GM12892 (cell line): Measurements from ENCODE around the gene REXO5.
"Not testable (repeated sequence)": the region's sequence is repeated elsewhere in the genome, so short reads cannot be mapped to it uniquely, and the experiment has no call there.

ENCODE experiments used
- DNase-seq: peaks from one replicate; pipeline ENCODE4 v3.0.0; 2011; ENCODE audit not compliant: insufficient read length
- FAIRE-seq: peaks from 2 replicates; lab custom pipeline; 2011; peaks lifted over from hg19 to GRCh38; lab: Jason Lieb, UNC
- POLR2A ChIP-seq: IDR thresholded peaks from 2 replicates; pipeline ENCODE4 v1.6.1; 2011; ENCODE audit warnings: low read depth, low read length, control low read depth
- POLR2AphosphoS5 ChIP-seq: IDR thresholded peaks from 2 replicates; pipeline ENCODE4 v1.6.1; 2011; ENCODE audit warnings: low read depth, low read length, control low read depth
- TAF1 ChIP-seq: IDR thresholded peaks from 2 replicates; pipeline ENCODE4 v1.6.1; 2011; ENCODE audit warnings: low read depth, mild to moderate bottlenecking, control low read depth, low read length, borderline replicate concordance

REXO5 gene

DNA sequence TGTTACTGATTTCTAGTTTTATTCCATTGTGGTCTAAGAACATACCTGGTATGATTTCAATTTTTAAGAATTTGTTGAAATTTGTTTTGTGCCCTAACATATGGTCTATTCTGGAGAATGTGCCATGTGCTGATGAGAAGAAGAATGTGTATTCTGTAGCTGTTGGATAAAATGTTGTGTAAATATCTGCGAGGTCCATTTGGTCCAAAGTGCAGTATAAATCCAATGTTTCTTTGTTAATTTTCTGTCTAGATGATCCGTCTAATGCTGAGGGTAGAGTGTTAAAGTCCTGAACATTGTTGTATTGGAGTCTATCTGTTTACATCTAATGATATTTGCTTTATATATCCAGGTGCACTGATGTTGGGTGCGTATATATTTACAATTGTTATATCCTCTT lies 32.6 kb upstream of the REXO5 start:
- TF ChIP-seq POLR2A, result no peak
- TF ChIP-seq POLR2AphosphoS5, result no peak
- no peak for TF ChIP-seq TAF1
- FAIRE-seq (no peak), DNase-seq (no peak)

DNA sequence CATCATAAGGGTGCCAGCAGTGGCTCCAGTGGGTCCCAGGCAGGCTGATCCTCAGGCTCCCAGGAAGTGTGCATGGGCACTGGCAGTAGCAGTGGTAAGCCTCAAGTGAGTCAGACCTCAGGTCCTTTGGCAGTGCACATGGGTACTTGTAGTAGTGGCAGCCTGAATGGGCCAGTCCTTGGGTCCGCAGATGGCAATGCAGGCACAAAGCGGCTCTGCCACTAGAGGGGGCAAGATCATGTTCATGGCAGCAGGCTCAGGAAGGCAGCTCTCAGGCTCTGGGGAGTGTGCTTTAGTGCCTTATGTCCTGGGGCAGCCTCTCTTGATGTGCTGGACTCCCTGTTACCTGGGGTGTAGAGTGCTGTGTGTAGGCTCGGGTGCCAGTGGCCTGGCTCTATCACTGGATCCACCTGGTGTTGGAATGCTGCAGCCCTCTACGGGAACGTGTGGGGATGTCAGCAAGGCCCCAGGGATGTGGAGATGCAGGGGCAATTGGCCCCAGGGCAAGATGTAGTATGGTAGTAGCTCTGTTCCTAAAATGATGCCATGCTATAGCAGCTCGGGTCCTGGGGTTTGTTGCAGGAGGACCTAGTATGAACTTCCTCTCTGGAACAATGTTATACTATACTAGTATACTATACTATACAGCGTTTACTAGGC lies 31.5 kb upstream of the REXO5 start:
- peak; percentile 61 for FAIRE-seq
- DNase-seq, result peak; percentile 29
- TF ChIP-seq POLR2A, result no peak
- no peak for TF ChIP-seq POLR2AphosphoS5
- no peak for TF ChIP-seq TAF1

DNA sequence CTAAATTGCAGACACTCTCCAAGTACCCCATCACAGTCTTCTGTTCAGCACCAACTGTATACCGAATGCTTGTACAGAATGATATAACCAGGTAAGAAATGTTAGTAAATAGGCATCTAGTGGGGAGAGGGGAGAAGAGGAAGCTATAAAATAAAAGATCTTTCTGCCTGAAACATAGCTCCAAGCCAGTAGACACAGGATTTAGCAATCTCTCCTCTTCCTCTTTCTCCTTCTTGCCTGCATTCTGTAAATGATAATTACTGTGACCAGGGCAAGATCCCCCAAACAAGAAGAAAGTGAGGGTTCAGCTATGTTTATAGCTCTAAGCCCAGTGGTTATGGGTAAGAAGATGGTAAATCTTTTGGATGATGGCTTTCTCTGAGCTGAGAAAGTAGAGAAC lies 24.6 kb upstream of the REXO5 start:
- TF ChIP-seq POLR2AphosphoS5 (no peak), POLR2A (no peak), TAF1 (no peak)
- no peak for DNase-seq
- FAIRE-seq, result no peak

DNA sequence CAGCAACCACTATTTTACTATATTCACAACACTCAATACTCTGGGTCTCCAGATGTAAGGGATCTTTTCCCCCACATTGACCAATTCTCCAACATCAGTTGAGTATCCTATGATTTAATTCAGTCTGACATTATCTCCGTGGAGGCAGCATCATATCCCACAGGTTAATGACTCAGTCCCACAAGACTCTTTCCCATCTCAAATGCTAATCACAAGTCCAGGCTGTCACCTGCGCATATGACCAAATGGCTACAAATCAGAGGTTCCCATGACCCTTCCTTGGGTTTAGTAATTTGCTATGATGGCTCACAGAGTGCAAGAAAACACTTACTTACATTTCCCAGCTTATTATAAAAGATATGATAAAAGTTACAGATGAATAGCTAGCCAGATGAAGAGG lies 23.9 kb upstream of the REXO5 start:
- no peak for FAIRE-seq
- no peak for DNase-seq
- no peak for TF ChIP-seq TAF1
- TF ChIP-seq POLR2AphosphoS5, result no peak
- TF ChIP-seq POLR2A, result no peak

DNA sequence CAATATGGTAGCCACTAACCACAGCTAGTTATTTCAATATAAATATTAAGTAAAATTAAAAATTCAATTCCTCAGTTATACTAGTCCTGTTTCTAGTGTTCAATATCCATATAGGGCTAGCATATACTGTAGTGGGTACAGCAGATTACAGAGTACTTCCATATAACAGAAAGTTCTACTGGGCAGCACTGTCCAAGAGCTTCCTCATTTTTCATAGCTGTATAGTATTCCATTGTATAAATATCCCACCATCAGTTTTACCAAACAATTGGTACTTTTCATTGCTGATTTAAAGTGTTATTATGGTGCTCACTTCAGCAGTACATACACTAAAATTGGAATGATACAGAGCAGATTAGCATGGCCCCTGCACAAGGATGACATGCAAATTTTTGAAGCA lies 22.1 kb upstream of the REXO5 start:
- no peak for TF ChIP-seq POLR2AphosphoS5
- no peak for TF ChIP-seq POLR2A
- no peak for TF ChIP-seq TAF1
- FAIRE-seq (no peak), DNase-seq (no peak)

DNA sequence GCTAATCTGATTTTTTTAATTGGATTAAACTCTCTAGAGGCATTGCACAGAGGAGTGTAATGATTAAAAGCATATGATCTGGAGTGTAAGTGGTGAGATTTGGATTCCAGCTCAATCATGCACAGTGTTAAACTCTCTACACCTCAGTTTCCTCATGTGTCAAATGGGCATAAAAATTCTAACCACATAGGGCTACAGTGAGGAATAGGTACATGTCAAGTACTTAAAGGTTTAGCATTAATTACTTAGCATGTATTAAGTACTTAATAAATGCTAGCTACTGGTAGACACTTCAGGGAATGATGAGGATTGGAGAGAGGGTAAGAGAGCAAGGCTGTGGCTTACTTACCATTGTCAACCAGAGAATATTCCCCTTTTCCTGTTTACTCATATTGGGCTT lies 17.2 kb upstream of the REXO5 start:
- FAIRE-seq (no peak), DNase-seq (no peak)
- no peak for TF ChIP-seq POLR2A
- TF ChIP-seq POLR2AphosphoS5, result no peak
- no peak for TF ChIP-seq TAF1

DNA sequence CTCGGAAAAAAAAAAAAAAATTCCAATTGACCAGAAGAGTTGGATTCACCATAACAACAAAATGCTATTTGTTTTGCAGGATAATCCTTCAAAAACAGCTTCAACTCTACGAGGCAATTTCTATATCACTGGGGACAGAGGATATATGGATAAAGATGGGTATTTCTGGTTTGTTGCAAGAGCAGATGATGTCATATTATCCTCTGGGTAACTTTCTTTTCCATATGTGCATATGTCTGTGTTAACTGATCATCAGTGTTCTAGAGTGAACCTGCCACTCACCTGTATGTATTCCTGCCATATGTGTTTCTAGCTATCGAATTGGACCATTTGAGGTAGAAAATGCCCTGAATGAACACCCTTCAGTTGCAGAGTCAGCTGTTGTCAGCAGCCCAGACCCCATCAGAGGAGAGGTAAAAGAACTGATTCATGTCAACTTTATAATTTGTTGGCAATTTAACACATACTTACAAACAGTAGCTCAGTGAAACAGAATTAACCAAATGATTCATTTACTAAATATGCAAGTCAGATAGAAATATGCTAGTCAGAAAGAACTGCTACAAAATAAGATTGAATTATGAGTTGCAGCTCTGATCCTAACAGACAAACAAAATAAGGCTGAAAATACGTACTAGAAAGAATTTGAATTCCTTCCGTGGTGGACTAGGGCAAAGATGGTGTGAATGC lies 14.3 kb upstream of the REXO5 start:
- no peak for DNase-seq
- no peak for FAIRE-seq
- TF ChIP-seq TAF1 (no peak), POLR2AphosphoS5 (no peak), POLR2A (no peak)

DNA sequence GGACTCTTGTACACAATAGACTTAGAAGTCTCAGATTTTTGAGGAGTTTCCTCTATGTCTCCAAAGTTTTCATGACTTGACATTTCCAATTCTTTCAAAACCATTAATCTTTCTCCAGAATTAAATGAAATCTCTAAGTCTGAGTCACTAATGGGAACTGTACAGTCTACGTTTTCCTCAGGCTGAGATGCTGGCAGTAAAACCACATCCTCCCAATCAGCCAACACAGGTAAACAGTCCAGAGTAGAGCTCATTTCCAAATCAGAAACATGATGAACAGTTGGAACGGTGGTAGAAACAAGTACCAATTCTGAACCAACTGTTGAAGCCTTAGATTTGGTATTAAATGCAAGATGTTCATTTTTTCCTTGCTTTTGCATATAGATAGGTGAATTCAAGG lies 8.0 kb upstream of the REXO5 start:
- FAIRE-seq (peak; percentile 38), DNase-seq (no peak)
- no peak for TF ChIP-seq POLR2AphosphoS5

DNA sequence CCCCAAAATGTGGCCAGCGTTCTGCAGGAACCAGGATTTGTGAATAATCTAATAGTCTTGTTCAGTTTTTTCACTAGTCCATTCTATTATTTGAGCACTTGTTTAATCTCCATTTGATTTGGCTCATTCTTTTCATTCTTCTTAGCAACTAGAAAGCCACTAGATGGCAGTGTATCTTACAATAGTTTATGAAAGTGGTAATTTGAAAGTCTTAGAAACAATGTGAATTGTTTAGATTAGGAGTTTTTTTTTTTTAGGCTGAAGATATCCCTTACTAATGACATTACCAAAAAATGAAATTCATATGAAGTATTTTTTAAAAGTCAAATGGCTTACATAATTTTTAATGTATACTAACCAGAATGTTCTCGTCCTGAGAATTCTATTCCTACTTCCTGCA lies 6.7 kb upstream of the REXO5 start:
- no peak for TF ChIP-seq POLR2A
- no peak for TF ChIP-seq TAF1
- no peak for TF ChIP-seq POLR2AphosphoS5
- DNase-seq (no peak), FAIRE-seq (peak; percentile 58)

DNA sequence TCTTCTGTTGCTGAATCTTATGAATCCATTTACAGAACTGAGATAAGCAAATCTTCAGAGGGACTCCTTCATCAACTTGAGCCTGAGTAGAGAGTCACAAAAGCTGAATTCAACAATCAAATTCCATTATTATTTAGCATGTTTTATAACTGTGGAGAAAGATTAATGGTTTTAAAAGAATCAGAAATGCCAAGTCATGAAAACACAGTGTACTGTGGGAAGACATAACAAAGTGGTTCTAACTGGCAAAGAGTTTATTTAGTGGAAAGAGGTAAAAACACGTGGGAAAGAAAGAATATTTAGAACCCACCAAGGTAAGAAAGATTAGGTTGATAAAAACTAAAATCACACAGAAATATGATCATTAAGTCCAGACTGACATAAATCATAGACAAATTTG lies 5.0 kb upstream of the REXO5 start:
- no peak for DNase-seq
- FAIRE-seq, result no peak
- TF ChIP-seq POLR2A (no peak), TAF1 (no peak), POLR2AphosphoS5 (no peak)

DNA sequence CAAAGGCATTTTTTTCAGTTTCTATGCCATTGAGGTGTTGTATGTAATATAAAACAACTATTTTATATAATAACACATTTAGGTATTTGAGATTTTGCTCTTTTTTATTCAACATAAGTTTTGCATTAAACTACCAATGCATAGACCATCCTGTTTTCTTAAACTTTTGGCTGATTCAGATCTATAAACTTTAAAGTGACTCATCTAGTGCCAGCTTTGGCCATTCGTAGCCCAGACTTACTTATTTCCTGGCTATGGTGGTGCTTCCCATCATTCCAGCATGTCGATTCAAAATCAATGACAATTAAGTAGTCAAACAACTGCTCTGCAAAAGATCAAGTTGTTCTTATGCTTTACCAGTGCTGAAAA lies 3.2 kb upstream of the REXO5 start:
- FAIRE-seq, result no peak
- TF ChIP-seq POLR2AphosphoS5 (no peak), POLR2A (no peak), TAF1 (no peak)
- DNase-seq, result no peak

DNA sequence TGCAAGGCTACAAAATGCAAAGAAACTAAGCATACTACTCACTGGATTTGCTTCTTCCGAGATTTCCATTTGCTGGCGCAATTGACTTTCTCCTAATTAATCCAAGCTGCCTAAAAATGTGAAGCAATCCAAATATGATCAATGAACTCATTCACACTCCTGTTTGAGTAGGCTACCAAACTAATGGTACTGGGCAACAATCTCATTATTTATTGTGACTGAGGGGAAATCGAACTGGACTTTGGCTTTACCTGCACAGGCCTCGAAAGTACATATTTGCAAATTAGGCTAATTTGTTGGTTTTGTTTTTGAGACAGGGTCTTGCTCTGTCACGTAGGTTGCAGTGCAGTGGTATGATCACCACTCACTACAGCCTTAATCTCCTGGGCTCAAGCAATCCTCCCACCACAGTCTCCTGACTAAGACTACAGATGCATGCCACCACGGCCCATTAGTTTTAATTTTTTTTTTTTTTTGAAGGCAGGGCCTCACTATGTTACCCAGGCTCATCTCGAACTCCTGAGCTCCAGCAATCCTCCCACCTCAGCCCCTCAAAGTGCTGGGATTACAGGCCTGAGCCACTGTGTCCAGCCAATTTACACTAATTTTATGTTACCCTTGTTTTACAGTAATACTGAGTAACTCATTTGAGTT lies 2.6 kb upstream of the REXO5 start:
- DNase-seq, result no peak
- TF ChIP-seq POLR2AphosphoS5 (no peak), POLR2A (no peak), TAF1 (no peak)
- no peak for FAIRE-seq

DNA sequence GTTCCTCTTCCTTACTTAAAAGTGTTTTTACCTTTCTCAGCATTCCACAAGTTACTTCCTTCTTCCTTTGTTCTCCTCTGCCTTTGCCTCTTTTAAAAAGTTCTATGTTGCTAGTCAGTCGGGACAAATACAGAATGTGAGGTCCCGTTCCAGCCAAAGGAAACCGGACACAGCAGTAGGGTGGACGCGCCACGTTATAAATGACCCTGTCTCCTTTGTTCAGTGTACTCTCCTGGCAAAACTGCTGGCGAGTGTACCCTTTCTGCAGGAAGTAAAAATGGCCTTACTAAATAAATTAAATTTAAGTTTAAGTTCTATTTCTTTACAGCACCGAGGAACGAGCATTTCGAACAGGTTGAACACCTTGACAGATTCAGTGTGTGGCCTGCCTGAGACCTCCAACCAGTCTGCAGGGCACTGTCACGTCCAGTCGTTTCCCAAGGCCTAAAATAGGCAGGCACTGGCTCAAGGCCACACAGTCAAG lies 601 bp upstream of the REXO5 start:
- DNase-seq, FAIRE-seq: not testable (repeated sequence)
